Pancreas (tissue), 10 donors: ENCODE results near the gene SCAMP4. TPM values are rescaled to one million over a fixed set of nuclear protein-coding genes. Genes with fewer than 3 reads are reported as not detected.
"Not testable (repeated sequence)": the region's sequence is repeated elsewhere in the genome, so short reads cannot be mapped to it uniquely, and the experiment has no call there.

ENCODE experiments used
- ATAC-seq, 4 donors: fragments of 200-7000 bp; cut with Tn5 transposase; one replicate each; pipeline versions ENCODE4 v1.8.0 to v1.9.1; 2020; ENCODE audit warnings: mild to moderate bottlenecking in 4 of 4, moderate library complexity in 4 of 4
- DNase-seq, 6 donors: peaks; one replicate each; pipeline ENCODE4 v3.0.0-alpha.2; 2020
- FAIRE-seq: peaks from 2 replicates; lab custom pipeline; 2012; peaks lifted over from hg19 to GRCh38; lab: Jason Lieb, UNC
- H3K27ac ChIP-seq, 4 donors: fragments of 200-600 bp; sonication (generic); 1 replicate in 3 of 4; 2 replicates in 1 of 4; pipeline versions ENCODE4 v1.5.0 to v1.8.0; 2020
- H3K27me3 ChIP-seq, 4 donors: fragments of 200-600 bp; one replicate each; pipeline ENCODE4 v1.8.0; 2021
- H3K36me3 ChIP-seq, 3 donors: fragments of 200-600 bp; sonication (generic) in 1 of 3; one replicate each; pipeline versions ENCODE4 v1.5.0 to v1.8.0; 2020 to 2021
- H3K4me1 ChIP-seq, 3 donors: fragments of 200-600 bp; one replicate each; pipeline ENCODE4 v1.8.0; 2021
- H3K4me3 ChIP-seq, 4 donors: fragments of 200-600 bp; sonication (generic) in 2 of 4; one replicate each; pipeline versions ENCODE4 v1.5.0 to v1.8.0; 2020 to 2021
- H3K9me3 ChIP-seq, 4 donors: fragments of 200-600 bp; one replicate each; pipeline ENCODE4 v1.8.0; 2021
- WGBS, 2 donors: extraction: QIAGEN DNeasy Blood & Tissue Kit; methylation state at CpG; one replicate each; pipeline ENCODE4 v1.1.7; 2013; 5-methylcytosine and 5-hydroxymethylcytosine counted together
- intact Hi-C, 3 donors: fragments of 100-400 bp; cut with DNase I; formaldehyde crosslinking; loops; one replicate each; pipeline versions ENCODE4 v1.11.1 to v1.14.2; 2022
- polyA plus RNA-seq, 2 donors: library from polyadenylated mRNA; stranded (reverse); fragments of 200-250 nt; gene quantifications; one replicate each; pipeline ENCODE4 v1.2.3, GENCODE V29; 2013
- total RNA-seq, 6 donors: library from RNA; stranded (reverse); fragmentation: NEBNext Ultra II Directional in 4 of 6; extraction: Animal tissue kit (Norgen Biotek cat#: 25700) in 4 of 6; gene quantifications; one replicate each; pipeline versions ENCODE4 v1.2.1 to v1.2.4, GENCODE V29; 2021 to 2023
- TF ChIP-seq, protein P1 (sequence below), 4 donors: fragments of 200-600 bp; sonication (generic) in 3 of 4; IDR thresholded peaks; one replicate each; pipeline versions ENCODE4 v1.5.0 to v1.8.0; 2021; ENCODE audit warnings: antibody characterized with exemption in 4 of 4
- donor health status: healthy with polysubstance abuse.
- donor health status: DM: no; HTN: no; CAD: no; lungs with moderate emphysema.
- donor health status: DM: no; HTN: no; CAD: no.
- donor health status: control.
- donor health status: control.
- donor health status: Bipolar disorder and iron deficiency.
- donor health status: DM: yes; HTN: yes; CAD: no.
- donor health status: DM: no; HTN: no; CAD: no.
- donor health status: DM: no; HTN: no; CAD: no.
- donor health status: DM: yes; HTN: yes; CAD: no.

The SCAMP4 gene
- total and polyA plus RNA-seq, 8 donors, result 23.0 to 52.2 (median 31.4) TPM

- FAIRE-seq, result no peak
- Histone ChIP-seq H3K4me3 (no peak overlapping the region), H3K4me1 (peaks cover 19 to 31% (median 22%) of the 10 kb centered on the region in 3 donors), H3K36me3 (no peaks in the 10 kb centered on the region), H3K27me3 (no peaks in the 10 kb centered on the region), H3K27ac (no peak overlapping the region), H3K9me3 (no peaks in the 10 kb centered on the region)
- intact Hi-C loops, result loop anchor here in 1 of 3 donors (2.0 kb wide), 1 partner anchor 55 kb away; no protein-coding TSS in a partner anchor
- TF ChIP-seq, protein P1, sequence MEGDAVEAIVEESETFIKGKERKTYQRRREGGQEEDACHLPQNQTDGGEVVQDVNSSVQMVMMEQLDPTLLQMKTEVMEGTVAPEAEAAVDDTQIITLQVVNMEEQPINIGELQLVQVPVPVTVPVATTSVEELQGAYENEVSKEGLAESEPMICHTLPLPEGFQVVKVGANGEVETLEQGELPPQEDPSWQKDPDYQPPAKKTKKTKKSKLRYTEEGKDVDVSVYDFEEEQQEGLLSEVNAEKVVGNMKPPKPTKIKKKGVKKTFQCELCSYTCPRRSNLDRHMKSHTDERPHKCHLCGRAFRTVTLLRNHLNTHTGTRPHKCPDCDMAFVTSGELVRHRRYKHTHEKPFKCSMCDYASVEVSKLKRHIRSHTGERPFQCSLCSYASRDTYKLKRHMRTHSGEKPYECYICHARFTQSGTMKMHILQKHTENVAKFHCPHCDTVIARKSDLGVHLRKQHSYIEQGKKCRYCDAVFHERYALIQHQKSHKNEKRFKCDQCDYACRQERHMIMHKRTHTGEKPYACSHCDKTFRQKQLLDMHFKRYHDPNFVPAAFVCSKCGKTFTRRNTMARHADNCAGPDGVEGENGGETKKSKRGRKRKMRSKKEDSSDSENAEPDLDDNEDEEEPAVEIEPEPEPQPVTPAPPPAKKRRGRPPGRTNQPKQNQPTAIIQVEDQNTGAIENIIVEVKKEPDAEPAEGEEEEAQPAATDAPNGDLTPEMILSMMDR (IDR thresholded peaks at IDR 0.05), result no peak
- 66 to 69% methylated on average over 13 of the region's 13 CpGs for WGBS, 2 donors
- ATAC-seq, result no peak
- peak in 1 of 6 donors; percentile 74 for DNase-seq
These were observed 33.6 kb upstream of the SCAMP4 start for GRCh38 chr19:1871630-1872029.

- H3K36me3 ChIP-seq, result no peaks in the 10 kb centered on the region
- TF ChIP-seq, protein P1 (IDR thresholded peaks at IDR 0.05), result no peak
- H3K9me3 ChIP-seq, result no peaks in the 10 kb centered on the region
- FAIRE-seq (no peak), DNase-seq (no peak), ATAC-seq (no peak)
- WGBS, 2 donors, result 70 to 71% methylated on average over 25 of the region's 25 CpGs
- H3K27ac ChIP-seq, result peak overlapping the region; percentile 75 to 95 (median 78)
- no peaks in the 10 kb centered on the region for H3K27me3 ChIP-seq
- intact Hi-C loops, result no loop called here
- peaks cover 19 to 31% (median 22%) of the 10 kb centered on the region in 3 donors for H3K4me1 ChIP-seq
- peak overlapping the region in 3 of 4 donors; percentile 2 to 99 (median 78) for H3K4me3 ChIP-seq
These were observed 32.2 kb upstream of the SCAMP4 start for GRCh38 chr19:1872807-1873523.

DNA sequence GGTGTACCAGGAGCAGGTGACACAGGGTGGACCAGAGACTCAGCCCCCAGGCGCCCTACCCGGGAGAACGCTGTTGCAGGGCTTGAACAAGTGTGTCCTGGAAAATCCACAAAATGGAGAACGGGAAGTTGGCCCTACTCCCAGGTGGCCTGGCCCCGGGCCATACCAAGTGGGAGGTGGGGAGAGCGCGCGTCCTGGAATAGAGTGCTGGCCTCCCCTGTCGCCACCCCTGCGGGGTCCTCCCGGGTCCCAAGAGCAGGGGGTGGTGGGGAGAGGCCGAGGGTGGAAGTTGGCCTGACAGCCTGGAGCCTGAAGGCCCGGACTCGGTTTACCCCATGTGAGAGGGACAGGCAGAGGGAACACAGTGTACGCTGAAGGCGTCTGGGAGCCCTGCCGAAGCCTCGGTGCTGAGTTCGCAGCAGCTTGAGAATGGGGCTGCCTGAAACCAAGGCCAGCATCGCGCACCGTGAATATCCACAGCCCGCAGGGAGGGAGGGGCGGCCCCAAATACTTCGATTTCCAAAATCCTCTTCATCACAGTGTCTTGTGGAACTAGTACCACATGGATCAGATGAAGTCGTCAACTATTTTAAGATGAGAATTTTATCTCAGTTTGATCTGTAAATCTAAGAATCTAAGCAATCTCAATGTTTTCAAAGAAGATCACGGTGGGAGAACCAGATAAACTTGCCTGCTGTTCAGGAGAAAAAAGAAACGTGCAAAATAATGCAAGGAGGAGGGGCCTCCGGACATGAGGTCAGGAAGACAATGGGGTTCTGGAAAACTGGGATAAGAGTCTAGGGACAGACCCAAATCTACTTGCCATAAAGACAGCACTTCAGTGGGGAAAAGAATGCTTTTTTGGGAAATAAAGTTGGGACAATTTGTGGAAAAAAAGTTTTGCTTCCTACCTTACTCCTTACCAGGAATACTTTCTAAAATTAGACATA lies 31.4 kb upstream of the SCAMP4 start:
- Histone ChIP-seq H3K4me1 (peaks cover 19 to 31% (median 22%) of the 10 kb centered on the region in 3 donors), H3K36me3 (no peaks in the 10 kb centered on the region), H3K27me3 (no peaks in the 10 kb centered on the region), H3K9me3 (no peaks in the 10 kb centered on the region), H3K27ac (peak overlapping the region; percentile 75 to 95 (median 78)), H3K4me3 (peak overlapping the region; percentile 2 to 99 (median 86))
- intact Hi-C loops, result no loop called here
- WGBS, 2 donors, result 10 to 15% methylated on average over 29 of the region's 29 CpGs
- ATAC-seq (peak; percentile 26 to 56 (median 49)), FAIRE-seq (no peak), DNase-seq (peak; percentile 57 to 91 (median 77))
- TF ChIP-seq, protein P1 (IDR thresholded peaks at IDR 0.05), result no peak

GRCh38 chr19:1874554-1875185 lies 30.5 kb upstream of the SCAMP4 start:
- DNase-seq (peak in 1 of 6 donors; percentile 13), ATAC-seq (no peak), FAIRE-seq (no peak)
- Histone ChIP-seq H3K36me3 (no peaks in the 10 kb centered on the region), H3K4me3 (peak overlapping the region; percentile 78 to 99 (median 97)), H3K27me3 (no peaks in the 10 kb centered on the region), H3K4me1 (peaks cover 19 to 31% (median 22%) of the 10 kb centered on the region in 3 donors), H3K9me3 (no peaks in the 10 kb centered on the region), H3K27ac (peak overlapping the region in 2 of 4 donors; percentile 92 to 95)
- WGBS, 2 donors, result 2 to 5% methylated on average over 16 of the region's 16 CpGs
- intact Hi-C loops, result no loop called here
- TF ChIP-seq, protein P1 (IDR thresholded peaks at IDR 0.05), result no peak

DNA sequence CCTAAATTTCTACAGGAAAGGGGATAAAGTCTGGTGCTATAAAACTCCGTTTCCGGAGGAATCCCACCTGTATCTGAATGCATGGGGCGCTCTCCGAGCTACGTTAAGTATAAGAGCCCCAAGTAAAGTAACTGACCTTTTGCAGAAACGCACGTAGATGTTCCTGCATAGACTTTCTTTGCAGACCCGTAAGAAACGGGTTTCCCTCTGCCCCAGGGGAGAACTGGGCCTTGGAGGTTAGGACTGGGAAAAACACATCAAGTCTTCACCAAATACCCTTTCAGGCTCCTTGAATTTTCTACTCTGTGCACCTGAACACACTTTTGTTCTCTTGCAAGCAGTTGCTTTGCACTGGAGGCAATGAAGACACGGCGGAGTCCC lies 29.9 kb upstream of the SCAMP4 start:
- H3K27me3 ChIP-seq, H3K9me3 ChIP-seq, H3K36me3 ChIP-seq, intact Hi-C loops, FAIRE-seq, DNase-seq: not testable (repeated sequence)
- Histone ChIP-seq H3K4me3 (peak overlapping the region; percentile 78 to 99 (median 97)), H3K27ac (peak overlapping the region; percentile 88 to 95 (median 93)), H3K4me1 (peaks cover 19 to 31% (median 22%) of the 10 kb centered on the region in 3 donors)
- ATAC-seq, result peak; percentile 1 to 4 (median 1)
- 0 to 2% methylated on average over 11 of the region's 11 CpGs for WGBS, 2 donors
